ENCODE data around the gene ATP11C.

ATP11C gene

GRCh38 chrX:139811942-139812629 lies 120.8 kb downstream of the ATP11C start:
- DNase-seq (ENCODE audit: low read depth in 2 of 2, low spot score in 1 of 2): no peak

GRCh38 chrX:139804482-139804881 lies 128.4 kb downstream of the ATP11C start:
- no peak for DNase-seq (ENCODE audit: low read depth in 2 of 2, low spot score in 1 of 2)

- DNase-seq (ENCODE audit: low read depth in 2 of 2, low spot score in 1 of 2): no peak
These were observed 129.6 kb downstream of the ATP11C start for GRCh38 chrX:139803224-139803623.

GRCh38 chrX:139802048-139802447 lies 130.8 kb downstream of the ATP11C start:
- no peak for DNase-seq (ENCODE audit: low read depth in 2 of 2, low spot score in 1 of 2)

- no peak for DNase-seq (ENCODE audit: low read depth in 2 of 2, low spot score in 1 of 2)
These were observed 131.4 kb downstream of the ATP11C start for GRCh38 chrX:139801397-139801813.

GRCh38 chrX:139798701-139799100 lies 134.2 kb downstream of the ATP11C start:
- no peak for DNase-seq (ENCODE audit: low read depth in 2 of 2, low spot score in 1 of 2)

- DNase-seq (ENCODE audit: low read depth in 2 of 2, low spot score in 1 of 2): no peak
These were observed 137.7 kb downstream of the ATP11C start for GRCh38 chrX:139795196-139795595.

- no peak for DNase-seq (ENCODE audit: low read depth in 2 of 2, low spot score in 1 of 2)
These were observed 145.3 kb downstream of the ATP11C start for GRCh38 chrX:139787601-139788000.

GRCh38 chrX:139784807-139785206 lies 148.0 kb downstream of the ATP11C start:
- DNase-seq (ENCODE audit: low read depth in 2 of 2, low spot score in 1 of 2): no peak

GRCh38 chrX:139783959-139784358 lies 148.9 kb downstream of the ATP11C start:
- DNase-seq (ENCODE audit: low read depth in 2 of 2, low spot score in 1 of 2): no peak

- no peak for DNase-seq (ENCODE audit: low read depth in 2 of 2, low spot score in 1 of 2)
These were observed 149.8 kb downstream of the ATP11C start for GRCh38 chrX:139783030-139783429.

GRCh38 chrX:139776599-139776998 lies 156.3 kb downstream of the ATP11C start:
- no peak for DNase-seq (ENCODE audit: low read depth in 2 of 2, low spot score in 1 of 2)

GRCh38 chrX:139770366-139770765 lies 162.5 kb downstream of the ATP11C start:
- DNase-seq (ENCODE audit: low read depth in 2 of 2, low spot score in 1 of 2): no peak

- DNase-seq (ENCODE audit: low read depth in 2 of 2, low spot score in 1 of 2): no peak
These were observed 166.3 kb downstream of the ATP11C start for GRCh38 chrX:139766545-139766983.

- no peak for DNase-seq (ENCODE audit: low read depth in 2 of 2, low spot score in 1 of 2)
These were observed 170.3 kb downstream of the ATP11C start for GRCh38 chrX:139762400-139763183.

GRCh38 chrX:139759637-139760036 lies 173.2 kb downstream of the ATP11C start:
- no peak for DNase-seq (ENCODE audit: low read depth in 2 of 2, low spot score in 1 of 2)

GRCh38 chrX:139758809-139759208 lies 174.0 kb downstream of the ATP11C start:
- no peak for DNase-seq (ENCODE audit: low read depth in 2 of 2, low spot score in 1 of 2)

- DNase-seq (ENCODE audit: low read depth in 2 of 2, low spot score in 1 of 2): no peak
These were observed 174.6 kb downstream of the ATP11C start for GRCh38 chrX:139758250-139758649.

- no peak for DNase-seq (ENCODE audit: low read depth in 2 of 2, low spot score in 1 of 2)
These were observed 181.8 kb downstream of the ATP11C start for GRCh38 chrX:139751053-139751452.

- DNase-seq (ENCODE audit: low read depth in 2 of 2, low spot score in 1 of 2): no peak
These were observed 182.5 kb downstream of the ATP11C start for GRCh38 chrX:139750390-139750789.

GRCh38 chrX:139739138-139739537 lies 193.7 kb downstream of the ATP11C start:
- no peak for DNase-seq (ENCODE audit: low read depth in 2 of 2, low spot score in 1 of 2)

- no peak for DNase-seq (ENCODE audit: low read depth in 2 of 2, low spot score in 1 of 2)
These were observed 194.3 kb downstream of the ATP11C start for GRCh38 chrX:139738581-139738980.

- no peak for DNase-seq (ENCODE audit: low read depth in 2 of 2, low spot score in 1 of 2)
These were observed 196.7 kb downstream of the ATP11C start for GRCh38 chrX:139736151-139736550.

All from stimulated activated CD8-positive, alpha-beta memory T cell treated with anti-CD3 and anti-CD28 coated beads, Interleukin-4, amount 100 ng/mL, for 4 hours (primary cell).